Left ventricle myocardium inferior (tissue), 1 donor: ENCODE data around the gene CPA4. TPM values are rescaled to one million over a fixed set of nuclear protein-coding genes. Genes with fewer than 3 reads are reported as not detected.

Experiments used
- DNase-seq: peaks from one replicate; pipeline ENCODE4 v3.0.0-alpha.2; 2020
- H3K27ac ChIP-seq: fragments of 200-600 bp; replicated peaks from 2 replicates; pipeline ENCODE4 v1.8.0; 2021
- H3K27me3 ChIP-seq: fragments of 200-600 bp; 2 replicates; pipeline ENCODE4 v1.8.0; 2021; ENCODE audit warnings: low read depth
- H3K36me3 ChIP-seq: fragments of 200-600 bp; 2 replicates; pipeline ENCODE4 v1.8.0; 2021
- H3K4me1 ChIP-seq: fragments of 200-600 bp; 2 replicates; pipeline ENCODE4 v1.8.0; 2021
- H3K4me3 ChIP-seq: fragments of 200-600 bp; 2 replicates; pipeline ENCODE4 v1.8.0; 2021; ENCODE audit warnings: mild to moderate bottlenecking, moderate library complexity
- H3K9me3 ChIP-seq: fragments of 200-600 bp; replicated peaks from 2 replicates; pipeline ENCODE4 v1.8.0; 2021
- intact Hi-C: fragments of 100-400 bp; cut with micrococcal nuclease; formaldehyde crosslinking; loops from one replicate; pipeline ENCODE4 v1.11.0; 2022
- total RNA-seq: library from RNA; stranded (reverse); fragmentation: NEBNext Ultra II Directional; extraction: Animal tissue kit (Norgen Biotek cat#: 25700); gene quantifications from one replicate; pipeline ENCODE4 v1.2.1, GENCODE V29; 2021
- TF ChIP-seq, protein P1 (sequence below): fragments of 200-600 bp; IDR thresholded peaks from 2 replicates; pipeline ENCODE4 v1.8.0; 2021; ENCODE audit warnings: antibody characterized with exemption, mild to moderate bottlenecking, borderline replicate concordance
- donor health status: DM: no; HTN: yes; CAD: no; lungs with severe emphysema.

Gene CPA4
- total RNA-seq, 1 donor from 2014 or later: not detected

DNA sequence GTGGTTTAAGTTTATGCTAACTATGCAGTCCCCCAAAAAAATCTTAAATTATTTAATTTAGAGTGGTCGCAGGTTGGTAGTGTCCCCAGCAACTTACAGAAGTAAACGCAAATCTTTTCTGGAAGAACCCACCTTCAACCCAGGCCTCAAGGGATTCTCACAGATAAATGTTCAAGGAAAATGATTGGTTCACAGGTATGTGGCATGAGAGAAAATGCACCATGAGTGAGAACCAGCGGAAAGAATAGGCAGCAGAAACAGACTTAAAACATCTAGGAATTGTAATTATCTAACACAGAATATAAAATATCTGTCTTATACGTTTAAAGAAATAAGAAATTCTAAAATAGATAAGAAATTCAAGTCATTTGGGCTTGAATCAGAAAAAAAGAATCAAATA lies 48.9 kb downstream of the CPA4 start:
- H3K4me3 ChIP-seq: no peak overlapping the region
- TF ChIP-seq, protein P1, sequence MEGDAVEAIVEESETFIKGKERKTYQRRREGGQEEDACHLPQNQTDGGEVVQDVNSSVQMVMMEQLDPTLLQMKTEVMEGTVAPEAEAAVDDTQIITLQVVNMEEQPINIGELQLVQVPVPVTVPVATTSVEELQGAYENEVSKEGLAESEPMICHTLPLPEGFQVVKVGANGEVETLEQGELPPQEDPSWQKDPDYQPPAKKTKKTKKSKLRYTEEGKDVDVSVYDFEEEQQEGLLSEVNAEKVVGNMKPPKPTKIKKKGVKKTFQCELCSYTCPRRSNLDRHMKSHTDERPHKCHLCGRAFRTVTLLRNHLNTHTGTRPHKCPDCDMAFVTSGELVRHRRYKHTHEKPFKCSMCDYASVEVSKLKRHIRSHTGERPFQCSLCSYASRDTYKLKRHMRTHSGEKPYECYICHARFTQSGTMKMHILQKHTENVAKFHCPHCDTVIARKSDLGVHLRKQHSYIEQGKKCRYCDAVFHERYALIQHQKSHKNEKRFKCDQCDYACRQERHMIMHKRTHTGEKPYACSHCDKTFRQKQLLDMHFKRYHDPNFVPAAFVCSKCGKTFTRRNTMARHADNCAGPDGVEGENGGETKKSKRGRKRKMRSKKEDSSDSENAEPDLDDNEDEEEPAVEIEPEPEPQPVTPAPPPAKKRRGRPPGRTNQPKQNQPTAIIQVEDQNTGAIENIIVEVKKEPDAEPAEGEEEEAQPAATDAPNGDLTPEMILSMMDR: no peak

DNA sequence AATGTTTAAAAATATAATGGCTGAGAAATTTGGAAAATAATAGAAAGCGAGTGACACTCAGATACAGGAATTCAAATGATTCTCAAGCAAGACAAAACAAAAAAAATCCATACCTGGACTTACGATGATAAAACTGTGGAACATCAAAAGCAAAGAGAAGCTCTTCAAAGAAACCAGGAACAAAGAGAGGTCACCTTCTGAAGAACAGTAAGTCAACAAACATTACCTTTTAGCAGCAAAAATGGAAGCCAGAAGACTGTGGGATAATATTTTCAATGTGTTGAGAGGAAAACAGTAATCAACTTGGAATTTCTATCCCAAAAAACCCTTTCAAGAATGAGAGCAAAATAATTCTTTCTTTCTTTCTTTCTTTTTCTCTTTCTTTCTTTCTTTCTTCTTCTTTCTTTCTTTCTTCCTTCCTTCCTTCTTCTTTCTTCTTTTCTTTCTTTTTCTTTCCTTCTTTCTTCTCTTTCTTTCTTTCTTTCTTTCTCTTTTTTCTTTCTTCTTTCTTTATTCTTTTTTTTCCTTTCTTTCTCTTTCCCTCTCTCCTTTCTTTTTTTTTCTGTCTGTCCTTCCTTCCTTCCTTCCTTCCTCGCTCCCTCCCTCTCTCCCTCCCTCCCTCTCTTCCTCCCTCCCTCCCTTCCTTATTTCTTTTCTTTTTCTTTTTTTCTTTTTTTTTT lies 49.9 kb downstream of the CPA4 start:
- peaks cover 14% of the 10 kb centered on the region for H3K27me3 ChIP-seq
- TF ChIP-seq, protein P1: no peak
- no peak for DNase-seq
- H3K36me3 ChIP-seq: no peaks in the 10 kb centered on the region
- intact Hi-C loops: no loop called here
- no peaks in the 10 kb centered on the region for H3K4me1 ChIP-seq
- H3K4me3 ChIP-seq: no peak overlapping the region
- no peak overlapping the region for H3K27ac ChIP-seq
- H3K9me3 ChIP-seq: peaks cover 13% of the 10 kb centered on the region

More for the DNA sequence above, 48.9 kb downstream of the CPA4 start:
- DNase-seq: no peak
- intact Hi-C loops: no loop called here
- H3K36me3 ChIP-seq: no peaks in the 10 kb centered on the region
- no peaks in the 10 kb centered on the region for H3K4me1 ChIP-seq
- peaks cover 11% of the 10 kb centered on the region for H3K27me3 ChIP-seq
- no peak overlapping the region for H3K27ac ChIP-seq
- H3K9me3 ChIP-seq: peaks cover 13% of the 10 kb centered on the region

DNA sequence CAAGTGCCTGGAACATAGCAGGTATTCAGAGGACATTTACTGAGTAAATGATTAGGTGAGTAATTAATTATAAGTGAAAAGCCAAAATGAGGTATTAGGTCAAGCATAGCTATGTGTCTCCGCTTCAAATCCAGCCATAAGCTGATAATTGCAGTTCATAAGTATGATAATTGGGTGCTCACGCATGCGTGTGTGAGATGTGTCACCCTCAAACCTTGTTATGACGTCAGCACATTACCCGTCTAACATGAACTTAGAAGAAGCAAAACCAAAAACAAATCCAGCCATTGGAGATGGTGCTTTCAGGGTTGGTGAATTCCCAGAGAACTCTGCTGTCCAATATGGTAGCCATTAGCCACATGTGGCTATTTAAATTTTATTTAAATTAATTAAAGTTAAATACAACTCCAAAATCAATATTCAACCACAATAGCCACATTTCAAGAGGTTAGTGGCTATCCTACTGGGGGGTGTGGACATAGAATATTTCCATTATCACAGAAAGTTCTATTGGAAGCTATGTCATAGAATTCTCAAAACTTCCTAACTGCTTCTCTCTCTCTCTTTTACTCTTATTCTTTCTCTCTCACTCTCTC lies 51.4 kb downstream of the CPA4 start, which contains the start of gene CPA5:
Gene CPA5 (plus strand): TSS at position 546 of the 596 bp plus-strand sequence. CDS start 1,670 bp downstream, outside the sequence.
- peaks cover 13% of the 10 kb centered on the region for H3K9me3 ChIP-seq
- no peak for DNase-seq
- no peak within 1 kb of the TSS for H3K27ac ChIP-seq
- H3K4me3 ChIP-seq: no peak within 1 kb of the TSS
- intact Hi-C loops: no loop called here
- no peaks in the 10 kb centered on the region for H3K4me1 ChIP-seq
- H3K36me3 ChIP-seq: no peaks in the 10 kb centered on the region
- TF ChIP-seq, protein P1: no peak
- H3K27me3 ChIP-seq: peaks cover 14% of the 10 kb centered on the region

DNA sequence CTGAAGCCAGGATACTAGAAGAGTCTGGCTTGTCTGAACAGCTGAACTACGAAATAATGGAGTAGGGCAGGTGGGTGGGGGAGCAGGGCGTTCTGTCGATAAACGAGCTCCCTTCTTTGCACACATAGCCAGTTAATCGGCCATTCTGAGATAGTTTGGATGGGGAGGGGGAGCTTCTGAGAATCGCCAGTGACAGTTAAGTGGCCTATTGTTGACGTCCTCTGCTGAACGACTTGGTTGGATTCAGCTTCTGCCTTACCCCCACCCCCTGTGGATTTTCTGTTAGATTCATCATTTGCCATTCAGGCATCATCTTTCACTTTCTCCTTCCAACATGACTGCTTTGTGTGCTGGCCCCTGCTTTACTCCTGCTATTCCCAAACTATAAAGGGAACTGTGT lies 52.2 kb downstream of the CPA4 start:
- no peak for DNase-seq
- Histone ChIP-seq H3K9me3 (peaks cover 13% of the 10 kb centered on the region), H3K36me3 (no peaks in the 10 kb centered on the region), H3K27me3 (peaks cover 14% of the 10 kb centered on the region), H3K4me1 (no peaks in the 10 kb centered on the region), H3K27ac (no peak overlapping the region), H3K4me3 (no peak overlapping the region)
- TF ChIP-seq, protein P1: no peak
- intact Hi-C loops: no loop called here

DNA sequence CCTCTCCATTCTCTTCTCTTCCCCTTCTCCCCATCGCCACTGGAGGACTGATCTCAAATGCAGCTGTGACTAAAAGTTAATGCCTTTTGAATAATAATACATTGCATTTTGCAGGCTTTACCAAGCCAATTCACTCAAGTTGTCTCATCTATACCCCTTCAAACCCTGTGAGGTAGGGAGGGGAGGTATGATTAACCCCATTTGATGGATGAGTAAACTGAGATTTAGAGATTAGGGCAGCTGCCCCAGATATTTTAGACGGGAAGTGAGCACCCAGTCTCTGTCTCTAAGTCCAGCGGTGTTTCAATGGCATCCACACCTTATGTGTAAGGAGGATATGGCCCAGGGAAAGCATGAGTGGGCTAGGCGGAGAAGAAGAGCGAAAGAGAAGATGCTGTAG lies 52.8 kb downstream of the CPA4 start:
- intact Hi-C loops: no loop called here
- no peak for DNase-seq

More for the DNA sequence above, 52.8 kb downstream of the CPA4 start:
- Histone ChIP-seq H3K27me3 (peaks cover 14% of the 10 kb centered on the region), H3K36me3 (no peaks in the 10 kb centered on the region), H3K4me3 (no peak overlapping the region), H3K9me3 (peaks cover 13% of the 10 kb centered on the region), H3K4me1 (peaks cover 4% of the 10 kb centered on the region), H3K27ac (no peak overlapping the region)
- TF ChIP-seq, protein P1: no peak
